IMR-90 (cell line): ENCODE measurements around the gene DACH1. TPM values are rescaled to one million over a fixed set of nuclear protein-coding genes. Genes with fewer than 3 reads are reported as not detected.

Experiments
- ATAC-seq: fragments of 200-7000 bp; cut with Tn5 transposase; 2 replicates; pipeline ENCODE4 v1.9.1; 2020; ENCODE audit warnings: low read depth, mild to moderate bottlenecking, moderate library complexity
- BruUV-seq: library from RNA; stranded (reverse); fragments of 400-500 nt; replicated peaks from 2 replicates; lab custom pipeline; 2021; lab: Mats Ljungman, UMichigan
- CTCF ChIA-PET: fragments of 300-600 bp; formaldehyde crosslinking; extraction: SDS; loops from one replicate; lab custom pipeline; 2021; ENCODE audit warnings: antibody characterized with exemption; lab: Yijun Ruan, JAX
- POLR2A ChIA-PET: fragments of 300-600 bp; sonication (Branson Sonifier 250); formaldehyde crosslinking; loops from one replicate; lab custom pipeline; 2022; ENCODE audit warnings: antibody characterized with exemption; ENCODE audit not compliant: unreplicated experiment; lab: Charles Lee
- DNase-seq: peaks from one replicate; pipeline ENCODE4 v3.0.0; 2013
- H2AFZ ChIP-seq: replicated peaks from 2 replicates; pipeline ENCODE3; 2013; ENCODE audit warnings: low read length, mild to moderate bottlenecking; ENCODE audit not compliant: poor library complexity
- H2AK5ac ChIP-seq: 2 replicates; pipeline ENCODE4 v1.6.1; 2013; ENCODE audit warnings: low read depth, low read length, inconsistent platforms
- H2AK9ac ChIP-seq: replicated peaks from 2 replicates; pipeline ENCODE3; 2013; ENCODE audit warnings: mild to moderate bottlenecking, low read depth, low read length, moderate library complexity; ENCODE audit not compliant: poor library complexity
- H2BK120ac ChIP-seq: 2 replicates; pipeline ENCODE4 v1.6.1; 2013; ENCODE audit warnings: low read depth, low read length, inconsistent platforms
- H2BK15ac ChIP-seq: 3 replicates; pipeline ENCODE4 v1.6.1; 2013; ENCODE audit warnings: low read depth, low read length, inconsistent platforms
- H2BK20ac ChIP-seq: 2 replicates; pipeline ENCODE4 v1.6.1; 2013; ENCODE audit warnings: low read depth, mild to moderate bottlenecking, inconsistent platforms, low read length, moderate library complexity
- H2BK5ac ChIP-seq: 2 replicates; pipeline ENCODE4 v1.6.1; 2013; ENCODE audit warnings: mild to moderate bottlenecking, low read depth, low read length, inconsistent platforms; ENCODE audit not compliant: poor library complexity, severe bottlenecking
- H3K14ac ChIP-seq: replicated peaks from 2 replicates; pipeline ENCODE4 v1.6.1; 2013; ENCODE audit warnings: low read depth, low read length, inconsistent platforms
- H3K18ac ChIP-seq: 2 replicates; pipeline ENCODE4 v1.6.1; 2013; ENCODE audit warnings: low read depth, low read length, control low read depth
- H3K23ac ChIP-seq: 2 replicates; pipeline ENCODE4 v1.6.1; 2013; ENCODE audit warnings: low read depth, low read length, inconsistent platforms
- H3K27ac ChIP-seq: 2 replicates; pipeline ENCODE4 v1.5.1; 2013; ENCODE audit warnings: mild to moderate bottlenecking, control low read depth, low read length; ENCODE audit not compliant: insufficient read depth
- H3K27me3 ChIP-seq: 2 replicates; pipeline ENCODE4 v1.6.1; 2013; ENCODE audit warnings: low read length; ENCODE audit not compliant: control insufficient read depth, insufficient read depth
- H3K36me3 ChIP-seq: 2 replicates; pipeline ENCODE4 v1.6.1; 2013; ENCODE audit warnings: low read length, mixed read lengths; ENCODE audit not compliant: control insufficient read depth, insufficient read depth
- H3K4ac ChIP-seq: 2 replicates; pipeline ENCODE4 v1.6.1; 2013; ENCODE audit warnings: low read depth, low read length, inconsistent platforms
- H3K4me1 ChIP-seq: 2 replicates; pipeline ENCODE4 v1.6.1; 2013; ENCODE audit warnings: low read length, mixed read lengths; ENCODE audit not compliant: control insufficient read depth, insufficient read depth
- H3K4me2 ChIP-seq: 2 replicates; pipeline ENCODE4 v1.6.1; 2013; ENCODE audit warnings: low read depth, mild to moderate bottlenecking, control low read depth, low read length, moderate library complexity
- H3K4me3 ChIP-seq: 2 replicates; pipeline ENCODE4 v1.5.1; 2013; ENCODE audit warnings: low read depth, mild to moderate bottlenecking, control low read depth, low read length, moderate library complexity; ENCODE audit not compliant: insufficient read depth
- H3K56ac ChIP-seq: 2 replicates; pipeline ENCODE4 v1.6.1; 2013; ENCODE audit warnings: low read length, inconsistent platforms; ENCODE audit not compliant: insufficient read depth; ENCODE audit errors: extremely low read depth
- H3K79me1 ChIP-seq, 2 experiments: 2 replicates each; pipeline ENCODE4 v1.6.1; 2013; ENCODE audit warnings: low read length in 2 of 2, inconsistent platforms in 1 of 2, low read depth in 1 of 2
- H3K9ac ChIP-seq: 2 replicates; pipeline ENCODE4 v1.6.1; 2013; ENCODE audit warnings: low read depth, low read length, control low read depth
- H3K9me1 ChIP-seq: 2 replicates; pipeline ENCODE4 v1.6.1; 2013; ENCODE audit warnings: low read length, inconsistent platforms; ENCODE audit not compliant: insufficient read depth
- H3K9me3 ChIP-seq: 2 replicates; pipeline ENCODE4 v1.6.1; 2013; ENCODE audit warnings: low read length; ENCODE audit not compliant: control insufficient read depth, insufficient read depth
- H4K20me1 ChIP-seq: 2 replicates; pipeline ENCODE4 v1.6.1; 2013; ENCODE audit warnings: low read length, inconsistent platforms; ENCODE audit not compliant: insufficient read depth
- H4K5ac ChIP-seq: 2 replicates; pipeline ENCODE4 v1.6.1; 2013; ENCODE audit warnings: mild to moderate bottlenecking, low read depth, low read length, control low read depth
- H4K8ac ChIP-seq, 2 experiments: 2 replicates each; pipeline ENCODE4 v1.6.1; 2013; ENCODE audit warnings: low read depth in 2 of 2, low read length in 2 of 2, control low read depth in 1 of 2, inconsistent platforms in 1 of 2
- H4K91ac ChIP-seq: 2 replicates; pipeline ENCODE4 v1.6.1; 2013; ENCODE audit warnings: low read depth, low read length, inconsistent platforms; ENCODE audit not compliant: insufficient read depth
- BHLHE40 ChIP-seq: fragments of 150-350 bp; IDR thresholded peaks from 2 replicates; pipeline ENCODE4 v1.6.1; 2016; ENCODE audit warnings: mild to moderate bottlenecking, low read depth, low read length
- FOS ChIP-seq: fragments of 150-350 bp; IDR thresholded peaks from 2 replicates; pipeline ENCODE4 v1.6.1; 2016; ENCODE audit warnings: low read depth, low read length
- MAZ ChIP-seq: IDR thresholded peaks from 2 replicates; pipeline ENCODE4 v1.6.1; 2012; ENCODE audit warnings: low read depth, mild to moderate bottlenecking, low read length, improper control_type of control experiment, moderate library complexity, borderline replicate concordance
- NFE2L2 ChIP-seq: fragments of 150-350 bp; IDR thresholded peaks from 2 replicates; pipeline ENCODE4 v1.6.1; 2016; ENCODE audit warnings: low read depth, mild to moderate bottlenecking, low read length
- POLR2A ChIP-seq: IDR thresholded peaks from 2 replicates; pipeline ENCODE4 v1.6.1; 2012; ENCODE audit warnings: mild to moderate bottlenecking, low read depth, low read length
- RAD21 ChIP-seq: IDR thresholded peaks from 2 replicates; pipeline ENCODE4 v1.6.1; 2012; ENCODE audit warnings: low read length, improper control_type of control experiment
- RCOR1 ChIP-seq: IDR thresholded peaks from 2 replicates; pipeline ENCODE4 v1.6.1; 2012; ENCODE audit warnings: mild to moderate bottlenecking, low read length, improper control_type of control experiment; ENCODE audit not compliant: insufficient replicate concordance
- SMC3 ChIP-seq: fragments of 150-350 bp; IDR thresholded peaks from 2 replicates; pipeline ENCODE4 v1.6.1; 2016; ENCODE audit warnings: low read depth, mild to moderate bottlenecking, antibody characterized with exemption, low read length, moderate library complexity
- WGBS, 2 experiments: methylation state at CpG; one replicate each; pipeline versions ENCODE4 v1.1.5 to v1.1.7; 2013; ENCODE audit warnings: missing lambda C conversion rate in 2 of 2; ENCODE audit not compliant: insufficient read length in 1 of 2; ENCODE audit errors: extremely low coverage in 2 of 2; 5-methylcytosine and 5-hydroxymethylcytosine counted together
- dilution Hi-C: fragments of 300-500 bp; cut with HindIII; formaldehyde crosslinking; loops from one replicate; pipeline ENCODE4 v1.14.3; 2018; ENCODE audit warnings: low sequenced_read_pairs; ENCODE audit not compliant: unreplicated experiment
- in situ Hi-C: fragments of 300-500 bp; cut with MboI; formaldehyde crosslinking; loops from 3 replicates; pipeline ENCODE4 v1.14.3; 2019; ENCODE audit warnings: low sequenced_read_pairs, inconsistent platforms, mixed read lengths
- intact Hi-C: fragments of 100-400 bp; cut with micrococcal nuclease; formaldehyde crosslinking; loops from 2 replicates; pipeline ENCODE4 v1.10.0; 2022
- polyA plus RNA-seq, 3 experiments: library from polyadenylated mRNA; depleted of rRNA; stranded (reverse); fragments of >200 nt; gene quantifications; 2 replicates each; pipeline ENCODE4 v1.2.3, GENCODE V29; 2012; ENCODE audit warnings: low replicate concordance in 1 of 3
- total RNA-seq: library from RNA; depleted of rRNA; stranded (reverse); fragments of >200 nt; gene quantifications from 2 replicates; pipeline ENCODE4 v1.2.3, GENCODE V29; 2012
- TF ChIP-seq, protein P1 (sequence below): fragments of 150-350 bp; IDR thresholded peaks from 2 replicates; pipeline ENCODE4 v1.6.1; 2017; ENCODE audit warnings: mild to moderate bottlenecking, antibody characterized with exemption, low read length, low read depth
- TF ChIP-seq, protein P2 (sequence below): fragments of 150-350 bp; IDR thresholded peaks from 2 replicates; pipeline ENCODE4 v1.6.1; 2016; ENCODE audit warnings: low read depth, mild to moderate bottlenecking, low read length, moderate library complexity, borderline replicate concordance

The DACH1 gene
- total and polyA plus RNA-seq, 2 of the 4 experiments (the other 2 are of a cell fraction): not detected

DNA sequence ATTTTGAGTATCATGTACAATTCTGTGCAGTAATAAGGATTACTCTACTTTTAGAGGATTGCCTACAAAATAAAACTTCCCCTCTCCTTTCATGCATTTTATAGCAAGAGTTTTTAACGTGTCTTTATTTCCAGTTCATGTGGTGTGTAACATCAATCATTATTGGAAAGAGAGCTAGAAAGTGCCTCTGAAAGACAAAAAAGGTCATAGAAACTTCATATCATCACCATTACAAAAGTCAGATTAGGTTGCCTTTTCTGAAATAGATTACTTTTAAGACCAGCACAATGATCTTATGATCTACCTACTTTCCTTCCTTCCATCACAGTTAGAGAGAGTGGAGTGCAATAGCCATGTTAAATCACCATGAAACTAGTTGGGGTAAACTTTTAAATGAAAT lies 12.6 kb downstream of the DACH1 start:
- no CpG with 5 or more reads among the region's 1 CpG for WGBS, 2 experiments
- Histone ChIP-seq H3K23ac (no peak overlapping the region), H3K4me2 (no peak overlapping the region), H2BK5ac (no peak overlapping the region), H2AFZ (no peak overlapping the region), H2BK20ac (no peak overlapping the region), H3K9me1 (no peaks in the 10 kb centered on the region), H3K4me3 (no peak overlapping the region), H3K27me3 (no peaks in the 10 kb centered on the region), H4K20me1 (no peaks in the 10 kb centered on the region), H4K91ac (no peak overlapping the region), H3K18ac (no peak overlapping the region), H3K9ac (no peak overlapping the region), H3K9me3 (no peaks in the 10 kb centered on the region), H3K4me1 (no peaks in the 10 kb centered on the region), H3K14ac (no peak overlapping the region), H2BK120ac (no peak overlapping the region), H3K36me3 (no peaks in the 10 kb centered on the region), H4K8ac (no peak overlapping the region), H3K27ac (no peak overlapping the region), H2AK5ac (no peak overlapping the region), H2AK9ac (no peak overlapping the region), H2BK15ac (no peak overlapping the region), H3K4ac (no peak overlapping the region), H3K79me1 (no peaks in the 10 kb centered on the region), H3K56ac (no peak overlapping the region), H4K5ac (no peak overlapping the region)
- in situ Hi-C loops: no loop called here
- intact Hi-C loops: no loop called here
- dilution Hi-C loops: no loop called here
- ATAC-seq (no peak), DNase-seq (no peak)
- ChIA-PET CTCF (no interaction called here), POLR2A (no interaction called here)
- TF ChIP-seq NFE2L2 (no peak), RAD21 (no peak), POLR2A (no peak), RCOR1 (no peak), SMC3 (no peak), MAZ (no peak), BHLHE40 (no peak), FOS (no peak)
- TF ChIP-seq, protein P1, sequence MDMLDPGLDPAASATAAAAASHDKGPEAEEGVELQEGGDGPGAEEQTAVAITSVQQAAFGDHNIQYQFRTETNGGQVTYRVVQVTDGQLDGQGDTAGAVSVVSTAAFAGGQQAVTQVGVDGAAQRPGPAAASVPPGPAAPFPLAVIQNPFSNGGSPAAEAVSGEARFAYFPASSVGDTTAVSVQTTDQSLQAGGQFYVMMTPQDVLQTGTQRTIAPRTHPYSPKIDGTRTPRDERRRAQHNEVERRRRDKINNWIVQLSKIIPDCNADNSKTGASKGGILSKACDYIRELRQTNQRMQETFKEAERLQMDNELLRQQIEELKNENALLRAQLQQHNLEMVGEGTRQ: no peak
- TF ChIP-seq, protein P2, sequence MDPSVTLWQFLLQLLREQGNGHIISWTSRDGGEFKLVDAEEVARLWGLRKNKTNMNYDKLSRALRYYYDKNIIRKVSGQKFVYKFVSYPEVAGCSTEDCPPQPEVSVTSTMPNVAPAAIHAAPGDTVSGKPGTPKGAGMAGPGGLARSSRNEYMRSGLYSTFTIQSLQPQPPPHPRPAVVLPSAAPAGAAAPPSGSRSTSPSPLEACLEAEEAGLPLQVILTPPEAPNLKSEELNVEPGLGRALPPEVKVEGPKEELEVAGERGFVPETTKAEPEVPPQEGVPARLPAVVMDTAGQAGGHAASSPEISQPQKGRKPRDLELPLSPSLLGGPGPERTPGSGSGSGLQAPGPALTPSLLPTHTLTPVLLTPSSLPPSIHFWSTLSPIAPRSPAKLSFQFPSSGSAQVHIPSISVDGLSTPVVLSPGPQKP: no peak
- BruUV-seq: no TSS peak
